GM21515 (cell line): ENCODE results near the gene SCAMP4.
A peak's percentile ranks its signal among the peaks of the same experiment; 100 is the strongest.

Experiments used
- ATAC-seq: cut with Tn5 transposase; IDR thresholded peaks from one replicate; pipeline ENCODE4 v1.9.1; 2021; ENCODE audit not compliant: unreplicated experiment

The SCAMP4 gene, protein sequence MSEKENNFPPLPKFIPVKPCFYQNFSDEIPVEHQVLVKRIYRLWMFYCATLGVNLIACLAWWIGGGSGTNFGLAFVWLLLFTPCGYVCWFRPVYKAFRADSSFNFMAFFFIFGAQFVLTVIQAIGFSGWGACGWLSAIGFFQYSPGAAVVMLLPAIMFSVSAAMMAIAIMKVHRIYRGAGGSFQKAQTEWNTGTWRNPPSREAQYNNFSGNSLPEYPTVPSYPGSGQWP

DNA sequence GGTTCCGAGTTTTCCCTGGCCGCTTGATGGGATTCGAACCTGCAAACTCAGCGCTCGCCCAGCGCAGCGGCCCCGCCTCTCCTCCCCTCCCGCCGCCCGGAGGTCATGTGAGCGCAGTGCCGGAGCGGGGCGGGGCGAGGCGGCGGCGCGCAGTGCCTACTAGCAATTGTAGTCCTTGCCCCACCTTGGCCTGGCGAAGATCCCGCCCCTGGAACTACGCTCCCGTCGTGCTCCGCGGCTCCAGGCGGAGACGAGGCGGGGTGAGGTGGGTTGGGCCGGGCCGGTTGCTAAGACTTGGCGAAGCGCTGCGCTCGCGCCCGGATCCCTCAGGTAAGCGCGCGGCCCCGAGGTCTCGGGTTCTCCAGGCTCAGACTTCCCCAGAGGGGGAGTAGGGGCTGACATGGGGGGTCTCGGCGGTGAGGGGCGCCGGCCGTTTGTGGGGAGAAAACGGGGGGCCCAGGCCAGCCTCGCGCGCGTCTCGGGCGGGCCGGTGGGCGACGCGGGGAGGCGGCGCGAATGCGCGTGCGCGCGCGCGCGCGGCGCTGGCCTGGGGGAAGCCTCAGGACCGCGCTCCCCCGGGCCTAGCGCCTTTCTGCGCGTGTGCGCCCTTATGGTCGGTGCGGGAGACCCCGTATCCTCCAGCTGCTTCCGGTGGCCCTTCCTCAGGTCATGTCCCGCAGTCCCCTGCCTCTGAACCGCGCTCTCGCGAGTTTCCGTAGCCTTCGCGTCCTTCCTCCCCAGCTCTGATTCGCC, at the start of gene SCAMP4, which contains the start of gene ADAT3:
TSS of gene SCAMP4 (plus strand) at position 290 of the 753 bp plus-strand sequence. CDS start 9,621 bp downstream, outside the sequence.
TSS of gene ADAT3 (plus strand) at position 290 of the 753 bp plus-strand sequence. CDS start 6,649 bp downstream, outside the sequence.
- ATAC-seq, result peak; percentile 78

- ATAC-seq, result no peak
Observed at GRCh38 chr19:1855828-1856255, 49.4 kb upstream of the SCAMP4 start.

DNA sequence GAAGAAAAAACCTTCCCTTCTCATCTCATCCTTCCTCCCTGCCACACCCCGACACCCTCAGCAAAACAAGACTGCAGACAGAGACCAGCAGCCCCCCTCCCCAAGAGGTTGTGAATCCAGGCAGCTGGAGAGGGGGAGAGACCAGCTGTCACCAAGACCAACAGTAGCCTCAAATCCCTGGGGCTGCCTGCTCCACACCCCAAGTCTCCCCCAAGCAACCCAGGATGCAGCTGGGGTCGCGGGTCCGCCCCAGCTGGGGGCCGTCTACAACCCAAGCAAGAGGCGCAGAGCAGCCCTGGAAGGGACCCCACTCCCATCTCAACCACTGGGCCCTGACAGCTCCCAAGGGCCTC, 48.9 kb upstream of the SCAMP4 start:
- no peak for ATAC-seq

DNA sequence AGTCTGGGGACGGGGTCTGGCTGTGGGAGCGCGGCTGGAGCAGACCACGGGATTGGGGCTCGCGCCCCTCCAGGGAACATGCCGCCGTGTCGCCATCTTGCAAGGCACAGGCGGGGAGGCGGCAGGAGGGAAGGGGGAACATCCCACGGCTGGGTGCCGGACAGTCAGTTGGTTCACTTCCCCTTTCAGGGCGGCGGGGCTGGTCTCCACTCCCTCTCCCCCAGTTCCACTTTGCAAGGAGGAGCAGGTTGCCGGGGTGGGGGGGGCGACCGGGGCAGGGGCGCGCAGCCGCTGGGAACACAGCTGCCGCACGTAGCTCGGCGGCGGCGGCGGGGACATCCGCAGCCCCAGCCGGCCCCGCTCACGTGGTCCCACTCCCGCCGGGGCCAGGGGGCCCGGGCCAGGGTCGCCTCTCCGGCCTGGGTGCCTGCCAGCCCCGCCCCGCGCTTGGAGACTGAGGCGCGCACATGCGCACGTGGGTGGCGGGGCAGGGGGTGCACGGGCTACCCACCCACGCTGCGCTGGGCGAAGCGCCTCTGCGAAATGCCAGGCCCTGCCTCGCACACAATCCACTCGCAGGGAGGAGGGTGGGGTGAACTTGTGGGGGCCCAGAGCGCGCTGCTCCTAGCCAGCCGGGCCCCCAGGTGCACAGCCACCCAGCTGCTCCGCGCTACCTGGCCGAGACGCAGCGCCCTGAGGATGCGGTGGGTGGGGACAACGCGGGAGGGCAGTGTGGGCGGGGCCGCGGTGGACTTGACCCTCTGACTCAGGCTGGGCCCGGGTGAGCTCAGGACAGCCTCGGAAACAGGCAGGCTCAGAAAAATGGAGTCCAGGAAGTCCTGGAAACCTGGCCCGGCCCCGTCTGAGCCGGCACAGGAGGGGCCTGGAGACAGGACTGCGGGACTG, 48.2 kb upstream of the SCAMP4 start:
- ATAC-seq, result no peak

DNA sequence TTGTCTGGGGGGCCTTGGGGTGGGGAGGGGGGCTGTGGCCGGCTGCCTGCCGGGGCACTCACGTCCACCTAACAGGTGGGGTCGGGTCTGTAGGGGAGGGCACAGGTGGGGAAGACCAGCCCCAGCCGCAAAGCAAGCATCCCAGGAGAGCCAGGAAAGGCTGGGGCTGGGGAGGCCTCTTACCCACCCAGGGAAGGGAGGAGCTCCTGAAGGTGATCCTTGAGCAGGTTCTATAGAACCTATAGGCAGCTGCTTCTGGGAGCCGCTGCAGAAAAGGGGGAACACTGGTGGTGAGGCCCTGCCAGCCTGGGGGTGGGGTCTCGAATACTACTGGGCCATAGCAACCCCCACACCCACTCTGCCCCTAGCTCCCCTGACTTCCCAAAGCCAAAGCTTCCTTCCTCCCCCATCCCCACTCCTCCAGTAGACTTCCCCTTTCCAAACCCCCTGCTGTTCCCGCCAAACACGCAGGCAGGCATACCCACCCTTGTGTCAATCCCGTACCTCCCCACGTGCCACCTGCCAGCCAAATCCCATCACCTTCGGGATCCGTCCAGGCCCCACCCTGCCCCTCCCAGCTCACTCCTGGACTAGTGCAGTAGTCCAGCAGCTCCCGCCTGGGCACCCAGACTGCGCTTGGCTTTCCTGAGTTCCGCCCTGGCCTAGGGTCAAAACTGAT, 47.4 kb upstream of the SCAMP4 start:
- ATAC-seq, result no peak

DNA sequence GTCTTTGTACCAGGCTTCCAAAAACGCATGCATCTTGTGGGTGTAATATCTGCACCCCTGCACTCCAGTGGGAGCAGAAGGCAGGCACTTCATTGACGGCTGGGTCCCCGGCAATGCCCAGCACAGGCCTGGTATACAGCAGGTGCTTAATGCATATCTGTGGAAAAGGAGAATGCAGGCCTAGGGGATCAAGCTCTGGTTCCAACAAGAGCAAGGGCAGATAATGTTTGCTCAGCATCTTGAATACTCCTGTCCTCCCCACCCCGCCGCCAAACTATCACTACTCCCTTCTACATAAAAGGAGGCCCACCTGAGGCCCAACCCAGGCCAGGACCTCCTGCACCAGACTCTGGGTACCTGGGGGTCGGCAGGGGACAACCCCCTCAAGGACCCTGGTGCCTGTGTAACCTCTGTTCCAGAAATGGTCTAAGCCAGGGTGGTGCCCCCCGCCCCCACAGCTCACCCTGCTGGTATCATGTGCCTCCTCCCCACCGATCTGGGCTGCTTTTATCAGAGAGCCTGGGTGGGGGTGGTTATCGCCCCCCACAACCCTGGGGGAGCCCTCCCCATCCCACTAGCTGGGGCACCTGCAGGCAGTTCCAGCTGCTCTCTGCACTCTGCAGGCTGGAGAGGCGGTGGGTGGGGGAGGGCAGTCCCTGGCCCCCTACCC, 46.7 kb upstream of the SCAMP4 start:
- no peak for ATAC-seq

DNA sequence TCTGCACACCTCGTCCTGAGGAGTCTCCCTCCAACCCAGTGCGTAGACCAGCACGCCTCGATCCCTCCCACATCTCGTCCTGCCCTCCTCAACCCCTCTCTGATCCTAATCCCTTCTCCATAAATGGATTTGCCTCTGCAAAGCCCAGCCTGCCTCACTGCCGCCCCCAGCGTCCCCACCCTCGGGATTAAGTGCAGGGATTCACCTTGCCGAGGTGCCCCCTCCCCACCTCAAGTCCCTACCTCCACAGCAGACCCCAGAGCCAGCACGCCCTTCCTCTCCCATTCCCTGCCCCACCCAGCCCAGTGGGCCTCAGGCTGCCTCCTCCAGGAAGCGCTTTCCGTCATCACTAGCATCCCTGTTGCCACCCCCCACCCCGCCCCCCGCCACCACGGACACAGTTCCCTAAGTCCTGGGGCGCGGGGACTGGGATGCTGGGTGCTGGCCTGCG, 45.8 kb upstream of the SCAMP4 start:
- ATAC-seq, result no peak

- ATAC-seq, result no peak
Observed at GRCh38 chr19:1860042-1860775, 45.0 kb upstream of the SCAMP4 start.

- ATAC-seq, result no peak
Observed at GRCh38 chr19:1860821-1861598, 44.2 kb upstream of the SCAMP4 start.

- no peak for ATAC-seq
Observed at GRCh38 chr19:1861599-1862031, 43.6 kb upstream of the SCAMP4 start.

DNA sequence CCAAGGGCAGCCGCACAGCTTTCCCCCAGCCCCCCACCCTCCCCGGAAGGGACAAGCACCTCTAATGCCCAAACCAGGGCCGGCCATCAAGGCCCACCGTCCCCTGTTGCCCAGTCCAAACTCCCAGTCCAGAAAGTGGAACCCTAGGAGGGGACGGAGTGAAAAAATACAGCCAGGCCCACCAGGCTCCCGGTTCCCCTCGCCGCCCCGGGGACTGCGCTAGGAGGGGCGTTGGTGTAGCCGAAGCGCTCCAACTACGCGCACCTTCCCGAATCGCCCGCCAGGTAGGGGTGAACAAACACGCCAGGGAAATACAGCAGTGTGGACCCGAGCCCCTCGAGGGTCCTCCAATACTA, 43.2 kb upstream of the SCAMP4 start:
- ATAC-seq, result no peak

GRCh38 chr19:1862424-1863327, 42.5 kb upstream of the SCAMP4 start:
- ATAC-seq, result peak; percentile 2

DNA sequence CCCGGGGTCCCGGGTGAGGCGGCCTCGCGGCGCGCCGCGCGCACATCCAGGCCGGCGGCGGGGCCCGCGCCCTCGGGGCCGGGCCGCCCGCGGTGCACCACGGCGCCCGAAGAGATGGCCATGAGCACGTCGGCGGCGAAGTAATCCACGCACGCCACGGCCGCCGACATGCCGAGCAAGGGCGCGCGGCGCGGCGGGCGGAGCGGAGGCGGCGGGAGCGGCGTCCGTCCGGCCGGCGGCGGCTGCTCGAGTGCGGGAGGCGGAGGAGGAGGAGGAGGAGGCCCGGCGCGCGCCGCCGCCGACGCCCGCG, 41.9 kb upstream of the SCAMP4 start, which contains the start of gene KLF16:
TSS of gene KLF16 (minus strand) at position 252 of the 310 bp plus-strand sequence. CDS start at position 170, 82 bp downstream.
- ATAC-seq, result peak; percentile 0

GRCh38 chr19:1863638-1864479, 41.3 kb upstream of the SCAMP4 start:
- ATAC-seq, result peak; percentile 48

DNA sequence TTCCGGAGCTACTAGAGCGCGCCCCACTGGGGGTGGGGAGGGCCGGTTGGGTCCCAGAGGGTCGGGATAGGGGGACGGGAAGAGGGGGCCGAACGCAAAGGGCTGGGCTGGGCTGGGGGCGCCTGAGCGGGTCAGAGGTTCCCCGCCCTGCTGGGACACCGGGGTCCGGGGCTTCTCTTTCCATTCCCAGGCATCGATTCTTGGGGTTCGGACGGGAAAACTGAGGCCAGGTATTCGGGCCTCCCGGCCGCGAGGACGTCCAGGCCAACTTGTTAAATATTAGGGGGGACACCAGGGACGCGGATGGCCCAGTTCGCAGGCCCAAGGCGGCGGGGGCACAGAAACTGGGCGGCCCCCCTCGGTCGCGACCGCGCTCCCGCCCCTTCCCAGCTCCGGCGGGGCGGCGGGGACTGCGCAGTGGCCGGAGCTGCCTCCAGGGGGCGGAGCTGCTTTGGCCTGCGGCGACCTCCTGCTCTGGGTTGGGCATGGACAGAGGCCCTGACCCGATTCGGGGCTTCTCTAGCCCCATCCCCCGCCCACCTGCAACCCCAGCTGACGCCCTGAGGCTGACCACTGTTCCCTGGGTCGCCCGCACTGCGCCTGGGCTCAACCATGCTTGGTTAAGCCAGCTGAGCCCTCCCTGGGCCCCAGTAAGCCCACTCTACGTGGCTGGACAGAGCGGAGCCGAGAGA, 40.6 kb upstream of the SCAMP4 start:
- ATAC-seq, result no peak
